Chondrocyte (in vitro differentiated cells): ENCODE data around the gene SH2B2. TPM values are rescaled to one million over a fixed set of nuclear protein-coding genes. Genes with fewer than 3 reads are reported as not detected.

ENCODE experiments used
- DNase-seq: peaks from one replicate; pipeline ENCODE4 v3.0.0; 2021; ENCODE audit warnings: mixed read lengths, low spot score
- H3K27ac Mint-ChIP-seq: one replicate; pipeline ENCODE4 v1.8.0; 2021; ENCODE audit warnings: mild to moderate bottlenecking, moderate library complexity, mixed read lengths; ENCODE audit not compliant: unreplicated experiment
- H3K27me3 Mint-ChIP-seq: 2 replicates; pipeline ENCODE4 v1.8.0; 2021; ENCODE audit warnings: low read depth, mixed read lengths
- H3K36me3 Mint-ChIP-seq: 2 replicates; pipeline ENCODE4 v1.8.0; 2021; ENCODE audit warnings: low read depth, mixed read lengths
- H3K4me1 Mint-ChIP-seq: 2 replicates; pipeline ENCODE4 v1.8.0; 2021; ENCODE audit warnings: low read depth, mild to moderate bottlenecking, mixed read lengths
- H3K4me3 Mint-ChIP-seq: one replicate; pipeline ENCODE4 v1.8.0; 2021; ENCODE audit warnings: mild to moderate bottlenecking, moderate library complexity, mixed read lengths; ENCODE audit not compliant: unreplicated experiment
- H3K9me3 Mint-ChIP-seq: 2 replicates; pipeline ENCODE4 v1.8.0; 2021; ENCODE audit warnings: low read depth, mixed read lengths
- total RNA-seq: library from RNA; stranded (reverse); gene quantifications from 3 replicates; pipeline ENCODE4 v1.2.1, GENCODE V29; 2021
- TF ChIP-seq, protein P1 (sequence below): fragments of 200-600 bp; sonication (generic); IDR thresholded peaks from 2 replicates; pipeline ENCODE4 v1.5.0; 2021; ENCODE audit warnings: antibody characterized with exemption, mild to moderate bottlenecking, moderate library complexity

The SH2B2 gene
- total RNA-seq, 1 donor from 2014 or later = 4.1 TPM

DNA sequence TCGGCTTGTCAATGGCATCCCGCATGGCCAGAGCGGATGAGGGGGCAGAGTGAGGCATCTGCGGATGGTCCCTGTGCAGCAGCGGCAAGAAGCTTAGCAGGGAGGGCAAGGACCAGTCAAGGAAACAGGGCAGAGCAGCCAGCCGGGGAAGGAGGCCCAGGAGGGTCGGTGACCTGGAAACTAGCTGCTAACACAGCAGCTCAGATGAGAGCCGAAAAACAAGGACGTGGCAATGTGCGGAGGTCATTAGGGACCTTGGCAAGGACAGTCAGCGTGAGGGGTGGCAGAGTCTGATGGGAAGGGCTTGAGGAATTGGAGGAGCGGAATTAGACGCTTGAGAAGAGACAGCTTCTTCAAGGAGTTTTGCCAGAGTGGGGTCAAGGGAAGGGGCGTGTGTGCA is 20.1 kb upstream of the SH2B2 start:
- no peak overlapping the region for H3K4me3 Mint-ChIP-seq
- no peak for DNase-seq
- peaks cover 2% of the 10 kb centered on the region for H3K36me3 Mint-ChIP-seq
- no peaks in the 10 kb centered on the region for H3K27me3 Mint-ChIP-seq
- no peaks in the 10 kb centered on the region for H3K9me3 Mint-ChIP-seq
- H3K27ac Mint-ChIP-seq = no peak overlapping the region
- TF ChIP-seq, protein P1, sequence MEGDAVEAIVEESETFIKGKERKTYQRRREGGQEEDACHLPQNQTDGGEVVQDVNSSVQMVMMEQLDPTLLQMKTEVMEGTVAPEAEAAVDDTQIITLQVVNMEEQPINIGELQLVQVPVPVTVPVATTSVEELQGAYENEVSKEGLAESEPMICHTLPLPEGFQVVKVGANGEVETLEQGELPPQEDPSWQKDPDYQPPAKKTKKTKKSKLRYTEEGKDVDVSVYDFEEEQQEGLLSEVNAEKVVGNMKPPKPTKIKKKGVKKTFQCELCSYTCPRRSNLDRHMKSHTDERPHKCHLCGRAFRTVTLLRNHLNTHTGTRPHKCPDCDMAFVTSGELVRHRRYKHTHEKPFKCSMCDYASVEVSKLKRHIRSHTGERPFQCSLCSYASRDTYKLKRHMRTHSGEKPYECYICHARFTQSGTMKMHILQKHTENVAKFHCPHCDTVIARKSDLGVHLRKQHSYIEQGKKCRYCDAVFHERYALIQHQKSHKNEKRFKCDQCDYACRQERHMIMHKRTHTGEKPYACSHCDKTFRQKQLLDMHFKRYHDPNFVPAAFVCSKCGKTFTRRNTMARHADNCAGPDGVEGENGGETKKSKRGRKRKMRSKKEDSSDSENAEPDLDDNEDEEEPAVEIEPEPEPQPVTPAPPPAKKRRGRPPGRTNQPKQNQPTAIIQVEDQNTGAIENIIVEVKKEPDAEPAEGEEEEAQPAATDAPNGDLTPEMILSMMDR = no peak
- H3K4me1 Mint-ChIP-seq = peaks cover 4% of the 10 kb centered on the region

DNA sequence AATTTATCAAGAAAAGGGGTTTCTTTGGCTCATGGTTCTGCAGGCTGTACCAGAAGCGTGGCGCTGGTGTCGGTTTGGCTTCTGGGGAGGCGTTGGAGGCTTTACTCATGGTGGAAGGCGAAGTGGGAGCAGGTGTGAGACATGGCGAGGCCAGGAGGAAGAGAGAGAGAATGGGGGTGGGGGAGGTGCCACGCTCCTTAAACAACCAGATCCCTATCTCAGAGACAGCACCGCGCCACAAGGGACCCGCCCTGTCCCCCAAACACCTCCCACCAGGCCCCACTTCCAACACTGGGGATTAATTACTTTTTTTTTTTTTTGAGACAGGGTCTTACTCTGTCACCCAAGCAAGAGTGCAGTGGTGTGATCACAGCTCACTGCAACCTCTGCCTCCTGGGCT is 18.0 kb upstream of the SH2B2 start:
- Mint-ChIP-seq H3K4me3 (no peak overlapping the region), H3K27ac (no peak overlapping the region)

DNA sequence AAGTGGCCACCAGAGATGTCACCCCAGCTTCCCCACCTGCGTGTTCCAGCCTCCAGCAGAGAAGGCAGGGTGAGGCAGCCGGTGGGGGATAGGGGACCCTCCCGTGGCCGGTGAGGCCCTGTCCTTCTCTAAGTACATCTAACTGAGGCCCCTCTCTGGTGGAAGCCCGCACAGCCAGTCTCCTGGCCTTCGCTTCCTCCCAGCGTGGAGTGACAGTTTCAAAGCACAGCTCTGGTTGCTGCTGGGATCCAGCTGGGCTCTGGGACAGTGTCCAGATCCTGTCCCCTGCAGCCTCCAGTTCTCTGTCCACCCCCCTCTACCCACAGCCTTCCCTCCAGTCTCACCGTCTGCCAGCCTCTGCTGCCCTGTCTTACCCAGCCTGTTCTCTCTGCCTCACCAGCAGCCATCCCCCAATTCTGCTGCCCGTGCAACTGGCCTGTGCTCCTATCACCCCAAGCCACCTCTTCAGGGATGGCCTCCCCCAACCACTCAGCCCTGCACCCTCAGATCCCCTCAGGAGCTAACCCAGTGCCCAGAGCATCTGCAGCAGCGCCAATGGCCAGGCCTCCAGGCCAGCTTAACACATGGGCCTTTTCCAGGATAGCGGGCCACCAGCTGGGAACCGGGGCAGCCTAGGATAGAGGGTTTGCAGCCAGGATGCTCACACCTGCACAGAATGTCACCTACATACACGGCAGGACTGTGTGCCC is 16.3 kb upstream of the SH2B2 start:
- DNase-seq = no peak
- Mint-ChIP-seq H3K4me1 (peaks cover 8% of the 10 kb centered on the region), H3K27me3 (no peaks in the 10 kb centered on the region), H3K9me3 (no peaks in the 10 kb centered on the region), H3K27ac (no peak overlapping the region), H3K4me3 (no peak overlapping the region), H3K36me3 (no peaks in the 10 kb centered on the region)
- TF ChIP-seq, protein P1 = no peak

More for the DNA sequence above, 18.0 kb upstream of the SH2B2 start:
- peaks cover 8% of the 10 kb centered on the region for H3K4me1 Mint-ChIP-seq
- H3K27me3 Mint-ChIP-seq = no peaks in the 10 kb centered on the region
- TF ChIP-seq, protein P1 = no peak
- DNase-seq = no peak
- H3K9me3 Mint-ChIP-seq = no peaks in the 10 kb centered on the region
- H3K36me3 Mint-ChIP-seq = no peaks in the 10 kb centered on the region

DNA sequence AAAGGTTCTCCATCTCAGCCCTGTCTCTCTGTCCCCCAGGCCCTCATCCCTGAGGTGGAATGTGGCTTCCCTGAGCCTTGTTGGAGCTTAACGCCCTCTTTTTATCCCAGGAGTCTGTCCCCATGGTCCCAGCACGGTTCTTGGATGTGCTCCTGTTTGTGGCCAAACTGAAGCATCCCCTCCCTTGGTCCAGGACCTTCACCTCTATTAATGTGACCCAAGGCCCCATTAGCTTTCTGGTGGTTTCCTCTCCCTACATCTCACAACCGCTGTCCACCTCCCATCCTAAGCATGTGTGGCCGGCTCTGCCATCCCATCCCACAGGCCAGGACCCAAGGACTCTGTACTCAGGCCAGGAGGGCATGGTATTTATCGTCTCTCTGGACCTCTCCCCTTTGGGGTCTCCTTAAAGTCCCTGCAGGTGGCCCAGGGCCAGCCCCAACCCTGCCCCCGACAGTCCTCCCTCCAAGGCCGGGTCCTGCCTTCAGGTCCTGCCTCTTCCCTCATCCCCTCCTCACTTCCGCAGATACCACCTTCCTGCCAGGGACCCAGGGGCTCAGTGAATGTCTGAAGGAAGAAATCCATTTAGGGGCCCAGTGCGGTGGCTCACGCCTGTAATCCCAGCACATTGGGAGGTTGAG is 15.4 kb upstream of the SH2B2 start:
- H3K27ac Mint-ChIP-seq = no peak overlapping the region
- no peaks in the 10 kb centered on the region for H3K9me3 Mint-ChIP-seq
- no peak overlapping the region for H3K4me3 Mint-ChIP-seq
- peaks cover 8% of the 10 kb centered on the region for H3K4me1 Mint-ChIP-seq
- H3K27me3 Mint-ChIP-seq = no peaks in the 10 kb centered on the region
- TF ChIP-seq, protein P1 = no peak
- DNase-seq = no peak
- H3K36me3 Mint-ChIP-seq = no peaks in the 10 kb centered on the region

DNA sequence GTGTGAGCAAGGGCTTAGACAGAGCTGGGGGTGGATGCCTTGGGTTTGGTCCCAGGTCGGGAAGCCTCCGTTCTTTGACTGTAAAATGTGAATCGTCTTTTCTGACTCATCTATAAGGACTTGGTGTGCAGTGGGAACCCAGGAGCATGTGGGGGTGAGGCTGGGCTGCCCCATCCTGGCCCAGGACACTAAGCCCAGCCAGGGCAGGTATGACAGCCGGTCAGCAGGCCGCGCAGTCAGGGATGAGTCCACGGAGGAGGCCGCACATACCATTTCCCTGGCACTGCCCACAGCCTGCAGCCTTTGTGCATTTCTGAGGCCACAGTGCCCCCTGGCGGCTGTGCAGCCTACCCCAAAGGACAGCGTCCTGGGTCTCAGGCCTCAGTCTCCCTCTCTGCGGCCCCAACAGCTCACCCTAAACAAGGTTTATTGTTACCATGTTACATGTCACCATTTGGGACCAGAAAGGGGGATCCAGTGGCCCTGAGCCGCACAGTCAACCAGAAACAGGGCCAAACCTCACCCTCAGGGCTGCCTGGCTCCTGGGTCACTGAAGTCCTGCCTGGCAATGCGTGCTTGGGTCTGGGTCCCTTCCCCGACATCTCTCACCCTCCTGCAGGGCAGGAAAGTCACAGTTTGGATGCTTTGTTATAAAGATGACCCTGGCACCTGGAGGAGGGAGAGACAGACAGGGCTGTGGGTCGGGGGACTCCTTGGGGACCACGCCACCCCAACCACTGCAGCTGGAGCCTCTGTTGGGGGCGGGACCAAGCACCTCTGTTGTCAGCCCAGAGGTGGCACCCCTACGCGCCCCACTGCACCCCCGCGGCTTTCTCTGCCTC is 14.4 kb upstream of the SH2B2 start:
- Mint-ChIP-seq H3K4me1 (peaks cover 8% of the 10 kb centered on the region), H3K27ac (peak overlapping the region; percentile 0), H3K9me3 (no peaks in the 10 kb centered on the region), H3K27me3 (no peaks in the 10 kb centered on the region), H3K4me3 (no peak overlapping the region), H3K36me3 (no peaks in the 10 kb centered on the region)
- TF ChIP-seq, protein P1 = peak; percentile 100
- no peak for DNase-seq
